GM18868 (cell line): ENCODE data around the gene BEAN1.
A peak's percentile ranks its signal among the peaks of the same experiment; 100 is the strongest.

Source experiments
- ATAC-seq: cut with Tn5 transposase; IDR thresholded peaks from one replicate; pipeline ENCODE4 v1.9.1; 2021; ENCODE audit warnings: mild to moderate bottlenecking, moderate library complexity; ENCODE audit not compliant: unreplicated experiment

The BEAN1 gene

DNA sequence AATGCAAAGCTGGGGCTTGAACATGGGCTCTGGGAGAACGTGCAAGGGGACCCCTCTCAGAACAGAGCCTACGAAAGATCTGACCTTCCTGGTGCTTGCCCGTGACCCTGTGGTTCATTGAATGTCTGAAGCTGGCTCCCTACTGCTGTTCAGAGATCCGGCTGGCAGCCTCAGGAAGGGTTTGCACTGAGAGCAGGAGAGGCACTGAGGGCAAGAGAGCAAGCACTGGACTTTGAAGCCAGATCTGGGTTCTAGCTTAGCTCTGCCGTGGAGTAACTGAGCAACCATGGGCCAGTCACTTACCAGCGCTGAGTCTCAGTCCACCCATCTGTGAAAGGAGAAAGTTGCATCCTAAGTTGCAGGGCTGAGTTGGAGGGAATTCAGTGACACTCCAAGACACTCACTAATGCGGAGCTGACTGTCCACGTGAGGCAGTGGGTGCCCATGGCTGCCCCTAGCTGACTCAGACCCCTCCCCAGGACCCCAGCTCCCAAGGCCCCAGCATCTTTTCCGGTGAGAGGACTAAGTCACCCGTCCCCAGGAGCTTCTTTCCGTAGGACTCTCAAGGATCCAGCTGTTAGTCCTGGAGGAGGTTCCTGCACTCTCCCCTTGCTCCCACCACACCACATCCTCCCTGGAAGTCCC is 41.3 kb downstream of the BEAN1 start:
- ATAC-seq, result no peak

DNA sequence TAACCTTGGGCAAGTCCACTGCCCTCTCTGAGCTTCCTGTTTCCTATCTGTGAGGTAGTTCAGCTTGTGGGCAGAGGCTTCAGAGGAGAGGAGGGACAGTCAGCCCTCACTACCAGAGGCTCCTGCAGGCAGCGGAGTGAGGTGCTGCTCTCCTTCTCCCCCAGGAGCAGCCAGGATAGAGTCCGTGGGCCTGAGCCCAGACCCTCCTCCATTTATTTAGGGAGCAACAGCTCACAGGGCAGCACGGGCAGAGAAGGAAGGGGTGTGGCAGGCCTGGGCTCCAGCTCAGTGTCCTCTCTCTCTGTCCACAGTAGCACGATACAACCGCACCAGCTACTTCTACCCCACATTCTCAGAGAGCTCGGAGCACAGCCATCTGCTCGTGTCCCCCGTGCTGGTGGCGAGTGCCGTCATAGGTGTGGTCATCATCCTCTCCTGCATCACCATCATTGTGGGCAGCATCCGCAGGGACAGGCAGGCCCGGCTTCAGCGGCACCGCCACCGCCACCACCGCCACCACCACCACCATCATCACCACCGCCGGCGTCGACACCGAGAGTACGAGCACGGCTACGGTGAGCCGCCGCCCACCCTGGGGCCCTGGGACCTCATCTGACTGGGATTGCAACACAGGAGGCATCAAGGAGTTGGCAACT is 42.3 kb downstream of the BEAN1 start:
- ATAC-seq, result no peak

DNA sequence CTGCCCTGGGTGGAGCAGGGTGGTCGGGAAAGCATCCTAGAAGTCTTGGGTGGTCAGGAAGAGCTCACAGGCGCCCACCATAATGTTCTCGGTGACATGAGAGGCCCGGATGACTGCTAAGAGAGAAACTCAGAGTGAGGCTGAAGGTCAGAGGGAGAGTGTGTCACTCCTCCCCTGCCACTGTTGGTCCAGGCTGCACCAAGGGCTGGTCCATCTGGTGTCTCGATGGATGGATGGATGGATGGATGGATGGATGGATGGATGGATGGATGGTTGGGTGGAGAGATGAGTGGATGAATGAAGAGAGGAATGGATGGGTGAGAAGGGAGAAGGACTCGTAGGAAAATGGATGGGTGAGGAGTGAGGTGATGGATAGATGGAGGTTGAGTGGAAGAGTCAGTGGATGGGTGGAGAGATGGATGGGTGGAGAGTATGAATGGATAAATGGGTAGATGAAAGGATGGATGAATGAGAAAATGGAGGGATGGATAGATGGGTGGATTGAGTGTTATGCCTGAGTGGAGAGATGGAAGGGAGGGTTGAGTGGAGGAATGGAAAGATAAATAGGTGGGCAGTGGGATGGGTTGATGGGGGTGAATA is 43.0 kb downstream of the BEAN1 start:
- no peak for ATAC-seq

DNA sequence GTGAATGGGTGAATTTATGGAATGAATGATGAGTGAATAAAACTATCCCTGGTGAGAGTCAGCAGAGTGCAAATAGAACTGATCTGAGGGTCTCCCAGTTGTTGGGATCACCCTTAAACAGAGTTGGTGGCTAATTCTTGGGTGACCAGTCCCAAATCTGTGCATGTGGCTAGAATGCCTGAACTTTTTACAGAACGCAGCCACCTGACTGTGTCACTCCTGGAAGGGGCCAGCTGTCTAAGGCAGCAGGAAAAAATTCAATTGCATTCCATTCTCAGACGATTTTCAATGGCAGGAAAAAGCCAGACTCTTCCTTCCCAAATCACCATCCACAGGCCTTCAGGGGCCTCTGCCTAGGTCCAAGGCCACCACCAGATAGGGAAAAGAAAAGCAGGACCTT is 43.5 kb downstream of the BEAN1 start:
- ATAC-seq, result no peak

DNA sequence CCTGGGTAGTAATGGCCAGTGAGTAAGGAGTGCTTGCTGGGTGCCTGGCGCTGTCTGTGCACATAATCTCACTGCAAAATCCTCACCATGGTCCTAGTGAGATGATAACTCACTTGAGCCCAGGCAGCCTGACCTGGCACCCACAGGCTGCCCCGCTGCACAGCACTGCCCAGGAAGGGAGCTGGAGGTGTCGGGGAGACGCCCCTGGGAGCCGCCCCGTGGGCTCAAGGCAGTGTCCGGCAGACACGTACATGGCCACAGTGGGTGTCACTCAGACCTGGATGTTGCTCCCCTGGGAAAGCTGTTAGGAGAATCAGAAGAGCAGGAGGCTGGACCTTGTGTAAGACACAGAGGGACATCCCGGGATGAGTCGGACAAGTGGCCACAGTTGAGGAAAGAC is 44.2 kb downstream of the BEAN1 start:
- no peak for ATAC-seq

DNA sequence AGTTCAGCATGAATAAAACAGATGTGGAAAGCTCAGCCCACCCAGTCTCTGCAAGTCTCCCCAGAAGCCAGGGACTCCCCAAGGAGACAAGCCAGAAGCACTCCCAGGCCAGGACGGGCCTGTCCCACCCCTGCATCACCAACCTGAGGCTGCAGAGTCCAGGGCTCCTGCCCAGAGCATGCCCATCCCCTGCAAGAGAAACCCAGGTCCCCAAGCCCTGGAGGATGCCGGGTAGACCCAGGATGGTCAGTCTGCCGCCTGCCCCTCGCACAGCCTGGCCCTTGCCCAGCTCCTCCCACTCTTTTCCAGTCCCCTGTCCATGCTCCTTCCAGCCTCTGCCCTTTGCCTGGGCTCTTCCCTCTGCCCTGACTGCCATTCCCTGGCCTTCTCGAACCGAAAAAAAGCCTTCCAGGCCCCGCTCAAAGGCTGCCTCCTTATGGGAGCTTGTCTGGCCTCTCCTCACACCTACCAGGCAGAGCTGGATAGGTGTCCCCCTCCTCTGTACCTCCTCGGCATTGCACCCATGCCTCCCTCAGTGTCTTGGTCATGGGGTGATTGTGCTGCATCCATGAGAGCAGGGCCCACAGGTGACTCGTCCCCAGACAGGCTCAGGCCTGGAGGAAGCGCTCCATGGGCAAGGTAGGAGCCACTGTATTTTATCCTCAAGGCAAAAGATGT is 44.8 kb downstream of the BEAN1 start:
- no peak for ATAC-seq

DNA sequence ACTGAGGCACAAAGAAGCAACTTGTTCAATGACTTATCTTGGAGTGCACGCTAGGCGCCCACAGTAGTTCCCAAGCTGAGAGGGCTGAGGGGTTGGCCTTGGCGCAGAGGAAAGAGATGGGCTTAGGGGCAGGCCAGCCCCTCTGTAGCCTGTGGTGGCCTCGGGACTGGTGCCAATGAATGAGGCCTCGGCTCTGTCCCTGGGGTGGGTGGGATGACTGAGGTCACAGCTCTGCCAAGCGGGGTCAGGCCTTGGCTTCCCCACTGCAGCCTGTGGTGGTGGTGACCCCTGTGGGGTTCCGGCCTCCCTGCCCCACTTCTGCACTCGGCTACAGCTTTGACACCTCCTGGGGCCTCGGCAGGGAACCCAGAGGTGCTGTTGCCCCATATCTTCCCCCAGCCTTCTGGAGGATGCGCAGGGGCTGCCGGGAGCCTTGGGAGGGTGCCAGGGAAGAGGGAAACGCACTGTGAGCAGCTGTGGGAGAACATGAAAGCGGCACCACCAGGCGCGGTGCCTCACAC is 46.0 kb downstream of the BEAN1 start:
- no peak for ATAC-seq

DNA sequence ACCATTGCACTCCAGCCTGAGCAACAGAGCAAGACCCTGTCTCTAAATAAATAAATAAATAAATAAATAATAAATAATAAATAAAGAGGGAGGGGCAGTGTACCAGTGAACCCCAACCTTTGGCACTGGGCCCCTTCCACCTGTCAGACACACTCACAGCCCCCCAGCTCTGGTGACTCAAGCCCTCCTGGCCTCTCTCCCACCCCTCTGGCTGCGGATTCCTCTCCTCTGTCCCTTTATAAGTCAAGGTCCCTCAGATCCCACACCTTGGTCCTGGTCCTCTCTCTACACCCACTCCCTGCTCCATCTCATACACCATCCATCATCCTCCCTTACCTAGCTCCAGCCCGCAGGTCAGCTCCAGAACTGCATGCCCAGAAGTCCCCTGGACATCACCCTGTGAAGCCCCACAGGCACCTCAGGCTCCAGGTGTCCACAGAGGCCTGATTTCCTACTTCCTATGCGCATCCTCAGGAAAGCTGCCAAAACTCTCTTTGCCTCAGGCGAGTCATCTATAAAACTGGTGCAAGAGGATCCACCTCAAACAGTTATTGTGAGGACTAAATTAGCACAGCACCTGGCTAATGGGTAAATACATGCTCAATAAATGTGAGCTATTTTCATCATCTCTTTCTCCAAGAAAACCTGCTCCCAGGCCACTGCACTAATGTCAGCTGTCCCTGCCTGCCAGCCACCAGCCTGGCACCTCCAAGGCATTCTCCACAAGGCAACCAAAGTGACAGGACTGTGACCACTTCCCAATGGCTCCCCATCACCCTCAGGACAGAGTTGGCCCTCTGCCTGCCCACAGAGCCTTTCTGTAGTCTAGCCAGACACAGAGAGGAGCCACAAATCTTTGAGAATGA is 46.8 kb downstream of the BEAN1 start:
- ATAC-seq, result no peak

DNA sequence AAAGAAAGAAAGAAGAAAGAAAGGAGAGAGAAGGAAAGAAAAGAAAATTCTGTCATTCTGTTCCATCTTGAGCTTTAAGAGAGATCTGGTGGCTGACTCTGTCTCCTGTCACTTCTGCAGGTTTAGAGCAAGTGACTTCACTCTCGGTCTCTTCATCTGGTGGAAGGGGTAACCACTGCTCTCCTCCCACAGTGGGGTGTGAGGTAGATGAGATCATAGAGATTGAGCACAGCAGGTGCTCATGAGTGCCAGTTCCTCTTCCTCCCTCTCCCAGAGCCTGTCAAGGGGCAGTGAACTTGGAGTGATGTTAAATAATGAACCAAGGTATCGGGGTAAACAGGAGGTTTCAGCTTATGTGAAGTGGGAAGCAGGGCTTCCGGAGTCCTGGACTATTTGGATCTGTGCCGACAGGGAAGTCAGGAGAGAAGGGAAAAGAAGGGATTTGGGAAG is 47.7 kb downstream of the BEAN1 start:
- peak; percentile 93 for ATAC-seq

DNA sequence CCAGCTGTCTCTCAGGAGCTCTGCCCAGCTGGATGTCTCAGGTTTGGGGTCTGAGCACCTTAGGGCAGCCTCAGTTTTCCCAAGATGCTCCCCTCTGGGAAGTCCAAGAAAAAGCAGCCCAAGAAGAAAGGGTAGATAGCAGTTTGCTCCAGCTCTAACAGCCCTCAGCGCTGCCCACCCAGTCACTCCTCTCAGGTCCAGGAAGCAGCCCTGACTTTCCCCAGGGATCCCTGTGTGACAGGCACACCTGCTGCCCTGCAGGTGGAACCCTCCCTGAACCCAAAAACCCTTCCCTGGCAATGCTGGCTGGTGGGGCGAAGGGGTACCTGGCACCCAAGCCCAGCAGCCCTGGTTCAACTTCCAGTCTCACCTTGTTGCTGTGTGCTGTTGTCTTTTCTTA is 48.1 kb downstream of the BEAN1 start:
- no peak for ATAC-seq

DNA sequence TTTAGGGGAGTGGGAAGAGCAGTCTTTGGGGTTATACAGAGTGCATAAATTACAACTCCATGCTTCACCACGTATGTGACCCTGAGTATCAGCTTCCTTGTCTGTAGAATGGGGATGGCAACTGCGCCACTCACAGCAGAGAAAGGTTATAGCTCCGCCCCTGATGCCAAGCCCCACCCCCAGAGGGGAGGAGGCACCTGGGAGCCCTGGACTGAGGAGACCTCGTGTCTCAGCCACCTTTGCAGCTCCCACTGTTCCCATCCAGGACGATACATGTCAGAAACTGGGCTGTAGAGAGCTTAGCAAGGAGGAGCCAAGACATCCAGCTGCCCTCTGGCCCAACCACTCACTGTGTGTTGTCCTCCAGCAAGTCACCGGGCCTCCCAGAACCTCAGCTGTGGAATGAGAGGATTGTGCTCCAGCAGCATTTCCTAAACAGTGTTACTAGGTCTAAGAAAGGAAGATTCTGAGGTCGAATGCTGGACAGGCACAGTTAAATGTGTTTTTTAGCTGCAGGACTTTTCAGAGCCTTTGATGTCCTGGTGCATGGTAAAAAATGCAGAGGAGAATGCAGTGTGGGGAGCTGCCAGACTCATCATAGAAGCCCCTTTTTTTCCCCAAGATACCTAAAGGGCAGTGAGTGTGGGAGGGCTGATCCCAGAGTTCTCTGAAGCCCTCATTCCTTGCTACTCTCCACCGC is 49.4 kb downstream of the BEAN1 start:
- ATAC-seq, result peak; percentile 46

DNA sequence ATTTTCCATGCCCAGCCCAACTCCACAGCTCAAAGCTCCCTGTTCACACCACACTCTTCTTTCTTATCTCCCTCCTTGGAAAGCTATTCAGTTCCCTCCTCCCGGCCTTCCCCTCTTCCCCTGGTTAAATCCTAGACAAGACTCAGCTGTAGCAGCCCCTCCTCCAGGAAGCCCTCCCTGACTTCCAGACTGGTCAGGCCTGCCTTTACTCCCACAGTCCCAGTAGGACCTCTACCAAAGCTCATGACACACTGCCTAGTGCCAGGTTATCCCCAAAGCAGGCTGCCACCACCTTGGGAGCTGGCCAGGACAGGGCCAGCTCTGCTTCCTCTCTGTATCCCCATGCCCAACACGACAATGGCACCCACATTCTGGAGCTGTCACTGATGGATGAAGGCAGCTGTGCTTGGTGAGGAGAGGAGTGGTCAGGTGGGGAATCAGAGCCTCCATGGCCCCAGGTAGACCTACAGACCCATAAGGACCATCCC is 50.0 kb downstream of the BEAN1 start:
- no peak for ATAC-seq

DNA sequence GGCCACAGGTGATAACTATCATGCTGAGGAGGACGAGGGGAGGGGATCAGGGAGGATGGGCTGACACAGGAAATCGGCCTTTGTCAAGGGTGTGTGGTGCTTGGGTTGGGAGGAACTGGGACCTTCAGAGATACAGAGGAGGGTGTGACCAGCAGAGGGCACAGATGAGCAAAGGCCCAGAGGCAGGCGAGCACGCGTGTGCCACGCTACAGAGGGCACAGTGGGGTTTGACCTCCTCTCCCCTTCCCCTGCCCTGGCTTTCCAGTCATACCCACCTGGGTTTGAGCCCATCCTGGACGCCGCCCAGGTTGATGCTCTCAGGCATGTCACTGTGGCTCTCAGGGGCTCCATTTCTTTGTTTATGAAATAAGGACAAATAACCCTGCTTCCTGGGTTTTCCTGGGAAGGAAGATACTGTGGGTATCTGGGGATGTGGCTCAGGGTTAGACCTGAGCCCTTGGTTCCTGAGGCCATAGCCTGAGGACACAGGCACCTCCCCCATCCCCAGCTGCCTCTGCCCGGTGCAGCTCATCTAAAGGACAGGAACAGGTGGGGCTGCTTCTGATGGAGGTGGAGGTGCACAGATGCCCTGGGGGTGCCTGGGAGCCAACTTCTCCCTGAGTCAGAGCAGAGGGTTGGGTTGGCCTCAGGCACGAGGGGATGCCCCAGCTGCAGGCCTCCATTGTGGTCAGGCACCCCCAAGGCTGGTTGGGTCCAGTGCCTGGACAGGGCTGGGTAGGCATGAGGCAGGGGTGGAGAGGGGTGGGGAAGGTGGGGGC is 51.8 kb downstream of the BEAN1 start:
- peak; percentile 61 for ATAC-seq

DNA sequence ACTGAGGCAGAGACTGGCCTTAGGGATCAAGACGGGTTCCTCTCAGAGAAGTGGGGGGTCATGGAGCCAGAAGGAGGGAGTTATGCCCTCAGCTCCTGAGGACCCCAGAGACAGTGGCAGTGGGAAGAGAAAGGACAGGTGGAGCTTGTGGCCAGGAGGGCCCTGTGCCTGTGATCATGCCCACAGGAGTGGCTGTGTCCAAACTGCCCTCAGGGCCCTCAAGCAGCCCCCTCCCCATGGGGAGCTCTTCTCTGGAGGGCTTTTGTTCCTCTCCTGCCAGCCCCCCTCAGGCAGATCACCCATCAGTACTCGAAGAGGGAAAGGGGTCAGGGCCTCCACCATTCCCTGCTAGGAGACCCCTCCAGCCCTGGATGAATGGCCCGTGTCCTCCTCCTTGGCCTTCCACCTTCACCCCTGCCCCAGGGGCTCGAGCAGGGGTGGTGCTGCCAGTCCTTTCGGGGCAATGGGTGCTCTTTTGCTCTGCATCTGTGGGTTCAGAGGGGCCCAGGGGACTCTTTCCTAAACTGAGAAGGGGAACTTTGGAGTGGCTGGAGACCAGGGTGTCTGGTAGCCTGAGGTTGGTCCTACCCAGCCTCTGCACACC is 52.7 kb downstream of the BEAN1 start:
- ATAC-seq, result no peak

DNA sequence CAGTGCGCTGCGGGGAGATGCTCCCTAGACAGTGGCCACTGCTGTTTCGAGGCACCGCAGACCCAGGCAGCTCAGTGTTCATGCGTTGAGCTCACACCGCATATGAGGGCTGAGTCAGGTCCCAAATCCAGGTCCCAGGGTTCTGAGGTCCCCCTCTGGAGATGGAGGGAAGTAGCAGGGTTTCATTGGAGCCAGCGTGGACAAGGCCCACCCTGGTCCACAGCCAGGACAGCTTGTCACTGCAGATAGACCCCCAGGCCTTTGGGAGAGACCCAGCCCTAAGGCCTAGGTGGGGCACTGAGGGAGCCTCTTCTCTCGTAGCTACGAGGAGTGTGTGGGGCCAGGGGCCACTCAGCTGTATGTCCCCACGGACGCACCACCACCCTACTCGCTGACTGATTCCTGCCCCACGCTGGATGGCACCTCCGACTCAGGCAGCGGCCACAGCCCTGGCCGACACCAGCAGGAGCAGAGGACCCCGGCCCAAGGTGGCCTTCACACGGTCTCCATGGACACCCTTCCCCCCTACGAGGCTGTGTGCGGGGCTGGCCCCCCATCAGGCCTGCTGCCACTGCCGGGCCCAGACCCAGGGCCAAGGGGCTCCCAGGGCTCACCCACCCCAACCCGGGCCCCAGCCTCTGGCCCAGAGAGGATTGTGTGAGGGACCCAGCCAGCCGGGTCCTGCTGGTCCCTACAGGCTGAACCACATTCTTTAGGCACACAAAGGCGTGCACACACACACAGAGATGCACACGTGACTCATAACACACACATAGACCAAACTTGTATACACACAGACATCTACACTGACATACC is 53.4 kb downstream of the BEAN1 start:
- ATAC-seq, result no peak

DNA sequence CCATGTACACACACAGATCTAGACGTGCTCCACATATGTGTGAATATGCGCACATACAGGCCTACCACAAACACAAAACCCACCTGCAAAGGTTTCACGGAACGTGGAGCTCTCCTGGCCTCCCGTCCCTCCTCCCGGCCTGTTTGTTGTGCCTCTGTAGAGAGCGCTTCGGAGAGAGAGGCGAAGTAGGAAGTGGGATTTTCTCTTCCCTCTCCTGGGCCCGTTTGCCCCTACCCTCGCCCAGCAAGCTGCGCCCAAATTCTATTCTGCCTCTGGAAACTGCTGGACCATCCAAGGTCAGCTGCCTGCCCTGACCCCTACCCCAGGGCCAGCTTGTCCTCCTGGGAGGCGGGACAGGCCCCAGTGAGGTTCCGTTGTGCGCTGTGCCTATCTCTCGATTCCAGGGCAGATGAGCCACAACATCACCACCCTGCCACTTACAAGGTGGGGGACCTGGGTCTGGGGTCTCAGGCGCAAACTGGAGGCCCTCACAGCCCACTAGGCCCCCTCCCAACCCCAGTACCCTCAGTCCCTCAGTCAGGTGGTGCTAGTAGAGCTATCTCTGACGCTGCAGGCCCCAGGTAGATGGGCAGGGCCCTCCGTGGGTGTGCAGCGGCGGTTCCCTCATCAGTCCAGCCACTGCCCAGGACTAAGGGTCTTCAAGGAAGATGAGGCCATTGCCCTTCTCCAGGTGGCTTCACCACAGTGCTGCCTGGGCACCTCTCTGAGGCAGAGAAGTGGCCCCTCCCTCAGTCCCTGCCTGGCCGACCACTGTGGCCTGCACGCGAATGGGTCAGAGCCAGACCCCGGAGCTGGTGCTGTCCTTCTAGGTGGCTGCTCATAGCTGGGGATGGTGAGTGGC is 54.2 kb downstream of the BEAN1 start:
- no peak for ATAC-seq

DNA sequence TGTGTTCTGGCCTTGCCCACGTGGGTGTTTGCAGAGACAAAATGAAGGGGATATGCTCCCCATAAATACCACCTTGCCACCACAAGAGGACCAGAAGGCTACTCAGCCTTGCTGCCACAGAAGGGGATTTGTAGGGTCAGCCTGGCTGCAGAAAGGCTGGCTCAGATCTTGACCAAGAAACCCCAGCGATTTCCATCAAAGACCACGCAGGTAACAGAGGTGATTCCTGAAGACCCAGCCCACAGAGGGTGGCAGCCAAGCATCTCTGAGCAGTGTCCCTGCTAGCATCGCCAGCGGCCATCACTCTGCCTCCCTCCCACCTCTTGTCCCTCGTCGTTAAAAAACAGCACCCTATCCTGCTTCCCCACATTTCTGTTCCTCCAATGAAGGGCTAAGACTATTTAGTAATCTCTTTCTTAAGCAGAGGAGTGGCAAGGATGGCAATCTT is 54.9 kb downstream of the BEAN1 start:
- no peak for ATAC-seq
